ENCODE data around the gene HBA2. TPM values are rescaled to one million over a fixed set of nuclear protein-coding genes. Genes with fewer than 3 reads are reported as not detected.
"Not testable (repeated sequence)": the region's sequence is repeated elsewhere in the genome, so short reads cannot be mapped to it uniquely, and the experiment has no call there.

Gene HBA2
- total RNA-seq, 1 donor from 2014 or later: 697 TPM

- no peak overlapping the region for H3K27ac ChIP-seq
- H3K9me3 ChIP-seq: no peaks in the 10 kb centered on the region
- no peak for DNase-seq (ENCODE audit: extremely low spot score in 2 of 2)
- H3K4me3 ChIP-seq: no peak overlapping the region
- H3K27me3 ChIP-seq: no peaks in the 10 kb centered on the region
- peaks cover 0 to 72% of the 10 kb centered on the region in 2 donors for H3K36me3 ChIP-seq
- no peaks in the 10 kb centered on the region for H3K4me1 ChIP-seq
- TF ChIP-seq POLR2AphosphoS5 (IDR thresholded peaks at IDR 0.05; ENCODE audit: insufficient read depth in 1 of 2, low read depth in 1 of 2) (no peak), POLR2A (IDR thresholded peaks at IDR 0.05) (no peak), CTCF (IDR thresholded peaks at IDR 0.05) (no peak)
- intact Hi-C loops (cut with DNase I): no loop called here
These were observed 27.7 kb downstream of the HBA2 start for GRCh38 chr16:200388-200787.

- Histone ChIP-seq H3K4me3 (no peak overlapping the region), H3K27me3 (no peaks in the 10 kb centered on the region), H3K36me3 (peaks cover 4 to 79% of the 10 kb centered on the region in 2 donors), H3K4me1 (no peaks in the 10 kb centered on the region), H3K9me3 (no peaks in the 10 kb centered on the region), H3K27ac (no peak overlapping the region)
- DNase-seq (ENCODE audit: extremely low spot score in 2 of 2): no peak
- intact Hi-C loops (cut with DNase I): no loop called here
- TF ChIP-seq CTCF (IDR thresholded peaks at IDR 0.05) (no peak), POLR2AphosphoS5 (IDR thresholded peaks at IDR 0.05; ENCODE audit: insufficient read depth in 1 of 2, low read depth in 1 of 2) (no peak), POLR2A (IDR thresholded peaks at IDR 0.05) (no peak)
These were observed 30.6 kb downstream of the HBA2 start for GRCh38 chr16:203246-203645.

- H3K9me3 ChIP-seq; H3K4me1 ChIP-seq; DNase-seq (ENCODE audit: extremely low spot score in 2 of 2); H3K4me3 ChIP-seq; H3K27ac ChIP-seq; H3K27me3 ChIP-seq; intact Hi-C loops (cut with DNase I): not testable (repeated sequence)
- H3K36me3 ChIP-seq: peaks cover 4 to 71% of the 10 kb centered on the region in 2 donors
These were observed 31.4 kb downstream of the HBA2 start for GRCh38 chr16:204046-204445.

GRCh38 chr16:209359-209758 lies 36.7 kb downstream of the HBA2 start:
- H3K27me3 ChIP-seq; intact Hi-C loops (cut with DNase I); H3K4me1 ChIP-seq; H3K4me3 ChIP-seq; DNase-seq (ENCODE audit: extremely low spot score in 2 of 2); H3K27ac ChIP-seq; H3K9me3 ChIP-seq: not testable (repeated sequence)
- H3K36me3 ChIP-seq: peaks cover 4 to 48% of the 10 kb centered on the region in 2 donors

- H3K4me1 ChIP-seq; intact Hi-C loops (cut with DNase I); H3K4me3 ChIP-seq; DNase-seq (ENCODE audit: extremely low spot score in 2 of 2); H3K27me3 ChIP-seq; H3K27ac ChIP-seq; H3K9me3 ChIP-seq: not testable (repeated sequence)
- peaks cover 4 to 38% of the 10 kb centered on the region in 2 donors for H3K36me3 ChIP-seq
These were observed 39.0 kb downstream of the HBA2 start for GRCh38 chr16:211631-212180.

- no peak for DNase-seq (ENCODE audit: extremely low spot score in 2 of 2)
- intact Hi-C loops (cut with DNase I): no loop called here
- no peaks in the 10 kb centered on the region for H3K27me3 ChIP-seq
- H3K4me3 ChIP-seq: no peak overlapping the region
- no peak overlapping the region for H3K27ac ChIP-seq
- H3K9me3 ChIP-seq: no peaks in the 10 kb centered on the region
- H3K4me1 ChIP-seq: no peaks in the 10 kb centered on the region
- peaks cover 0 to 38% of the 10 kb centered on the region in 2 donors for H3K36me3 ChIP-seq
- no peak for TF ChIP-seq POLR2AphosphoS5 (IDR thresholded peaks at IDR 0.05; ENCODE audit: insufficient read depth in 1 of 2, low read depth in 1 of 2)
- no peak for TF ChIP-seq CTCF (IDR thresholded peaks at IDR 0.05)
- TF ChIP-seq POLR2A (IDR thresholded peaks at IDR 0.05): no peak
These were observed 40.3 kb downstream of the HBA2 start for GRCh38 chr16:212999-213398.

GRCh38 chr16:220021-220420 lies 47.3 kb downstream of the HBA2 start:
- H3K4me3 ChIP-seq: no peak overlapping the region
- TF ChIP-seq POLR2A (IDR thresholded peaks at IDR 0.05) (no peak), POLR2AphosphoS5 (IDR thresholded peaks at IDR 0.05; ENCODE audit: insufficient read depth in 1 of 2, low read depth in 1 of 2) (no peak), CTCF (IDR thresholded peaks at IDR 0.05) (no peak)
- intact Hi-C loops (cut with DNase I): no loop called here
- DNase-seq (ENCODE audit: extremely low spot score in 2 of 2): no peak
- no peaks in the 10 kb centered on the region for H3K9me3 ChIP-seq
- no peak overlapping the region for H3K27ac ChIP-seq
- H3K4me1 ChIP-seq: no peaks in the 10 kb centered on the region
- H3K27me3 ChIP-seq: no peaks in the 10 kb centered on the region
- peaks cover 0 to 70% of the 10 kb centered on the region in 2 donors for H3K36me3 ChIP-seq

Data from vagina (tissue), 2 donors.